Fibroblast of villous mesenchyme (primary cell): ENCODE data around the gene APPL2. TPM values are rescaled to one million over a fixed set of nuclear protein-coding genes. Genes with fewer than 3 reads are reported as not detected.

Experiments used
- DNase-seq: peaks from one replicate; pipeline ENCODE4 v3.0.0-alpha.2; 2010; ENCODE audit warnings: low read depth
- H3K4me3 ChIP-seq: 2 replicates; pipeline ENCODE4 v1.5.1; 2011; ENCODE audit warnings: low read depth, mild to moderate bottlenecking, low read length
- total RNA-seq: library from RNA; depleted of rRNA; stranded (reverse); fragments of >200 nt; gene quantifications from 2 replicates; pipeline ENCODE4 v1.2.3, GENCODE V29; 2012
- TF ChIP-seq, protein P1 (sequence below): IDR thresholded peaks from 2 replicates; pipeline ENCODE4 v1.5.1; 2012; ENCODE audit warnings: low read depth, mild to moderate bottlenecking, low read length; ENCODE audit not compliant: insufficient read depth

Gene APPL2
- total RNA-seq, 1 donor = 60.9 TPM

DNA sequence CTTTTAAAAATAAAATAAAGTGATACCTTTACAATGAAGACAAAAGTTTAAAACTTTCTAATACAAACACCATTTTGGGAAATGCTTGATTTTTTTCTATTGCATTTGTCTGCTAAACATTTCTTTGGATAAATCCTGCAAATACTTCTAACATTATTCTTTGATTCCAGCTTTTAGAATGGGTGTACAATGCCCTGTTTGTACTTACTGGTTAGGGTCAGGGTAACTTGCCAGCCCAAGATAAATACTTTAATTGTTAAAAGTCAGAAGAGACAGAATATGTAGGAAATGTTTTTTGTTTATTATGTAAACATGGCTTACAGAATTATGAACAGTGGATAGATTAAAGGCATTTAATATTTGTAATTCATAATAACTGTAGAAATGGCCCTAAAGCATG lies 68.0 kb downstream of the APPL2 start:
- TF ChIP-seq, protein P1, sequence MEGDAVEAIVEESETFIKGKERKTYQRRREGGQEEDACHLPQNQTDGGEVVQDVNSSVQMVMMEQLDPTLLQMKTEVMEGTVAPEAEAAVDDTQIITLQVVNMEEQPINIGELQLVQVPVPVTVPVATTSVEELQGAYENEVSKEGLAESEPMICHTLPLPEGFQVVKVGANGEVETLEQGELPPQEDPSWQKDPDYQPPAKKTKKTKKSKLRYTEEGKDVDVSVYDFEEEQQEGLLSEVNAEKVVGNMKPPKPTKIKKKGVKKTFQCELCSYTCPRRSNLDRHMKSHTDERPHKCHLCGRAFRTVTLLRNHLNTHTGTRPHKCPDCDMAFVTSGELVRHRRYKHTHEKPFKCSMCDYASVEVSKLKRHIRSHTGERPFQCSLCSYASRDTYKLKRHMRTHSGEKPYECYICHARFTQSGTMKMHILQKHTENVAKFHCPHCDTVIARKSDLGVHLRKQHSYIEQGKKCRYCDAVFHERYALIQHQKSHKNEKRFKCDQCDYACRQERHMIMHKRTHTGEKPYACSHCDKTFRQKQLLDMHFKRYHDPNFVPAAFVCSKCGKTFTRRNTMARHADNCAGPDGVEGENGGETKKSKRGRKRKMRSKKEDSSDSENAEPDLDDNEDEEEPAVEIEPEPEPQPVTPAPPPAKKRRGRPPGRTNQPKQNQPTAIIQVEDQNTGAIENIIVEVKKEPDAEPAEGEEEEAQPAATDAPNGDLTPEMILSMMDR = no peak
- no peak overlapping the region for H3K4me3 ChIP-seq
- no peak for DNase-seq

DNA sequence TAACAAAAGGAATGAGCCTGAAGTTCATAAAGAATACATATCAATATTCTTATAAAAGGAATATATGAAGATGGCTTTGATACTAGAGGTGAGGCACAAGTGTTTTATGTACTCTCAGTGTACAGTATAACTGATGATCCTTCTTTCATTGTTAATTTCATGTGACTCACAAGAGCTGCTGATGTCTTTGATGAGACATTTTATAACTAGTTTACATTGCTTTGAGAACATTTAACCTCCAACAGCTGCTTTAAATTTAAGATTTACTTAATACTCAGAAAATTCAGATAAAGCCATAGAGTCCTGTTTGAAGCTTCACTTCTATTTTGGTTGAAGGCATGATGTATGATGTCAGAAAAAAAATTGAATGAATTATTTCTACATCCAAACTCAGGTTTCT lies 68.6 kb downstream of the APPL2 start:
- TF ChIP-seq, protein P1 = no peak
- no peak overlapping the region for H3K4me3 ChIP-seq
- peak; percentile 48 for DNase-seq

DNA sequence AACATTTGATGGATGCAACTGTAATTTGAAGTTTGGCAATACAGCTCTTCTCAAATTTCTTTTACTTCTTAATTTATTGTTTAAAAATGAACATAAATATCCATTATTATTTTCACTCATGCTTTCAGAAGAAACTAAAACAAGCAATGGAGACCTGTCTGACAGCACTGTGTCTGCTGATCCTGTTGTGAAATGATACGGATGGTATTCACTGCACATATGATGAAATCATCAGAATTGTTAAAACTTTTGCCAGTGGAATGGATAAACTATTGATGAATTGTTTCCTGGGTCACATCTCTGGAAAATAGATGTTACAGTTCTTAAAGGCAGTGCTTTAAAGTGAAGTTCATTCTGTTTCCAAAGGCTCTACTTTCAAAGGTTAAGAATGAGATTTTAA lies 69.2 kb downstream of the APPL2 start:
- TF ChIP-seq, protein P1 = no peak
- no peak overlapping the region for H3K4me3 ChIP-seq
- DNase-seq = peak; percentile 61

DNA sequence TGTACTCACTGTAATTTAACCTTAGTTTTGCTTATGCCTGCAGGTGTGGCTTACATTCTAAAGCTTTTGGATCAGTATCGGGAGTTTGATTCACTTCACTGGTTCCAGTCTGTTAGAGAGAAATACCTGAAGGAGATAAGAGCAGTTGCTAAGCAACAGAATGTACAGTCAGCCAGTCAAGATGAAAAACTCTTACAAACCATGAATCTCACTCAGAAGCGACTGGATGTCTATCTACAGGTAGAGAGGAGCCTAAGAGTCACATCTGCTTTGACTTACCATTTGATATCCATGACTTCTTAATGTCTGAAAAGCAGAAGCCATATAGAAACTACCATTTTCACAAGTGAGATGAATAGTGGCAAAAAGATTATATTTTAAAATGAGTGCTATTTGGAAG lies 71.9 kb downstream of the APPL2 start:
- TF ChIP-seq, protein P1 = no peak
- no peak for DNase-seq
- no peak overlapping the region for H3K4me3 ChIP-seq

DNA sequence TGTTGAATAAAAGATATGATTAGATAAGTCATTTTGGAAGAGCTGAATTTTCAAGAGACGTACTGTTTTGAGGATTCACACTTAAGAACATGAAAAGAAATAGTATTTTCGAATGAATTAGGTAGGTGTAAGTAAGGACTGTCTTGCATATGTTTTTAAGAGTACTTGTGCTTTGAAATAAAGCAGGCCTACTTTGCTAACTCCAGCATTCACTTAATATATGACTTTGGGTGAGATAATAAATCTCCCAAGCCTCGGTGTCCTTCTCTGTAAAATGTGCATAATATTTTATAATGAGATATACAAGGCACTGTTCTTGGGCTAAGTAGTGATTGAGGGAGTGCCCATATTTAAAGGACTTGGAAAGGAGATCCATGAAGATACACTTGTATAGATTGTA lies 73.8 kb downstream of the APPL2 start:
- TF ChIP-seq, protein P1 = no peak
- no peak overlapping the region for H3K4me3 ChIP-seq
- no peak for DNase-seq

DNA sequence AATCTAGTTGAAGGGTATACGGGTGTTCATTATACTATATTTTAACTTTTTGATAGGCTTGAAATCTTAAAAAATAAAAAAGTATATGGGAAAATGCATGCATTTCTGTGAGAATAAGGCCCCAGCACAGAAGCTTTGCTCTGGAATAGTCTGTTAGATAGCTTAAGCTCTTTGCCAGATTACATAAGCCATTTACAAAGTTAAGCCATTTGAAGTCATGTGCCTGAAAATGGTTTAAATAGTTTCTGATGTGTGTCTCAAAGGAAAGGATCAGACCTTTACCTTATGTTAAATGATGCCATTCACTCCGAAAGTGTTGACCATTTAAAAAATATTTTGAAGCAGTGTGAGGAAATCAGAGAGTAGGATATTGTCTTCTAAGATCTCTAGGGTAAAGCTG lies 77.1 kb downstream of the APPL2 start:
- TF ChIP-seq, protein P1 = no peak
- no peak overlapping the region for H3K4me3 ChIP-seq
- no peak for DNase-seq

DNA sequence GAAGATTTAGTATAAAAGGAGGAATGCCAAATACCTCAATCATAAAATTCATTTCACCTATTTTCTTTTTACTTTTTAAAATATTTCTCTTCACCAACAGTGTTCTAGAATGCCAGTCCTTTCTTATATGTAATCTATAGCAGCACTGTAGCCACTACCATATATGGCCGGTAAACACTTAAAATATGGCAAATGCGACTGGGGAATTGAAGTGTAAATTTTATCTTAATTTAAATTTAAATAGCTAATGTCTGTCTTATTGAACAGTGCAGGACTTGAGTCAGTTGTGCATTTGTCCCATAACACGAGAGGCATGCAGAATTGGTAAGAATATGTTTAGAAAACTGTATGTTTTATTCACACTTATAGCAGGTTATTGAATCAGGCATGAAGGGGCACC lies 78.4 kb downstream of the APPL2 start:
- no peak for DNase-seq
- H3K4me3 ChIP-seq = no peak overlapping the region

More for the DNA sequence above, 78.4 kb downstream of the APPL2 start:
- TF ChIP-seq, protein P1 = no peak
